NT2/D1 (cell line): ENCODE measurements around the gene LGALS9B.
"Not testable (repeated sequence)": the region's sequence is repeated elsewhere in the genome, so short reads cannot be mapped to it uniquely, and the experiment has no call there.

Source experiments
- DNase-seq: peaks from one replicate; pipeline ENCODE4 v3.0.0-alpha.2; 2011; ENCODE audit warnings: low read depth, low spot score
- H3K27me3 ChIP-seq: 2 replicates; pipeline ENCODE4 v1.6.0; 2011; ENCODE audit warnings: mild to moderate bottlenecking; ENCODE audit not compliant: insufficient read length, insufficient read depth
- H3K36me3 ChIP-seq: 2 replicates; pipeline ENCODE4 v1.6.1; 2011; ENCODE audit warnings: mild to moderate bottlenecking, low read length, mixed read lengths; ENCODE audit not compliant: insufficient read depth, insufficient read length
- H3K4me1 ChIP-seq: 2 replicates; pipeline ENCODE4 v1.5.1; 2011; ENCODE audit not compliant: insufficient read depth, insufficient read length
- H3K4me3 ChIP-seq: 2 replicates; pipeline ENCODE4 v1.5.1; 2011; ENCODE audit warnings: low read depth; ENCODE audit not compliant: insufficient read length
- H3K9ac ChIP-seq: 2 replicates; pipeline ENCODE4 v1.6.0; 2011; ENCODE audit warnings: low read depth; ENCODE audit not compliant: insufficient read length
- H3K9me3 ChIP-seq: 2 replicates; pipeline ENCODE4 v1.5.1; 2011; ENCODE audit warnings: mild to moderate bottlenecking, low read length; ENCODE audit not compliant: insufficient read depth

Gene LGALS9B

DNA sequence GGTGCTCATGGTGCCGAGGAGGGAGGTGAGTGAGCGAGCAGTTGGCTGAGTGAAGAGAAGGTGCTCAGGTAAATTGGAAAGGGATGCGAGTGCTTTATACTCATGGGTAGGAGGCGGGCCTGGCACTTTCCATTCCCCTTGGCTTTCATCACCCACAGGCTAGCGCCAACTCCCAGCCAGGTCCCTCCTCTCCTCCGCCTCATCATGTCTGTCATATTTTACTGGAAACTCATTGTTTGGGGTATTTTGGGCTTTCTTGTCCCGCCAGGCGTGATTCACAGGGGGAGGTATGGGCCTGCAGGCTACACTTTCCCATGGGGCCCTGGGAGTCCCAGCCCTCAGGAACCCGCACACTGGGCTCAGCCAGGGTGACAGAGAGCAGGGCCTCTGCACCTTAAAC lies 26.8 kb upstream of the LGALS9B start:
- not testable (repeated sequence) for H3K9ac ChIP-seq, H3K4me1 ChIP-seq, H3K27me3 ChIP-seq, H3K9me3 ChIP-seq, H3K36me3 ChIP-seq, DNase-seq, H3K4me3 ChIP-seq

DNA sequence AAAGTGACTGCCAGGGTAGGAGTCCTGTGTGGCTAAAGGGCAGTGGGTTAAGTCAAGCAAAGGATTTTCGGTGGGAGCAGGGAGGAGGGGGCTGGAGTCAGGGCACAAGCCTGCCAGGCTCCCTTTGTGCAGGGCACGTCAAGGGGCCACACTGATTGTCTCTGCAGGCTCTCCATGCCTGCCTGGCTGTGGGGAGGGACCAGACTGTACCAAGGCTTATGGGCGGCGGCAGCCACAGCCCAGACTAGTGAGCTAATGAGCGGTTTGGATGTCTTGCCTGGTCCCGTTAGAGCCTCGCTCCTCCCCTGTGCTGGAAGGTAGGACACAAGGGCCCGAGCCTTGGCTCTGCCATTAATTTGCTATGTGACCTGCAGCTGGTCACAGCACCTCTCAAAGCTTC lies 25.6 kb upstream of the LGALS9B start:
- DNase-seq, H3K9ac ChIP-seq, H3K4me3 ChIP-seq: not testable (repeated sequence)

DNA sequence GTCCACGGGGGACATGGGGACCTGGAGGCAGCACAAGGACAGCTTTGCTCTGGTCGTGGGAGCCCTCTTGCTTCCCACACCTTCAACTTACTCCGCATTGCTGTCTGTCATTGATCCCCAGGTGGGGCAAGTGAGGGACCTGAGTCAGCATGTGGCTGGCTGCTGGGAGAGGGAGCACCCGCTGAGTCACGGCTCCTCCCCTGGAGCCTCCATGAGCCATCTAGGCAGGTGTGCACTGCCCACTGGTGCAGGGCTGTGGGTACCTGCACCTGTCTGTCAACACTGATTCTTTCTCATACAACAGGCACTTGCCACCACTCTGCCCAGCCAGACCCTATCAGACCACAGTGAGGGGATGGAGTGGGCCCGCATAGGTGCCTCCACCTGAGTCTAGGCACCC lies 24.8 kb upstream of the LGALS9B start:
- H3K27me3 ChIP-seq, H3K4me1 ChIP-seq, H3K9me3 ChIP-seq, H3K9ac ChIP-seq, DNase-seq, H3K4me3 ChIP-seq, H3K36me3 ChIP-seq: not testable (repeated sequence)

More for the DNA sequence above, 25.6 kb upstream of the LGALS9B start:
- H3K4me1 ChIP-seq, H3K27me3 ChIP-seq, H3K36me3 ChIP-seq, H3K9me3 ChIP-seq: not testable (repeated sequence)

- not testable (repeated sequence) for H3K4me3 ChIP-seq, H3K36me3 ChIP-seq, H3K4me1 ChIP-seq, H3K9me3 ChIP-seq, H3K9ac ChIP-seq, H3K27me3 ChIP-seq
- peak; percentile 6 for DNase-seq
Measured at GRCh38 chr17:20484930-20485329, 17.6 kb upstream of the LGALS9B start.

DNA sequence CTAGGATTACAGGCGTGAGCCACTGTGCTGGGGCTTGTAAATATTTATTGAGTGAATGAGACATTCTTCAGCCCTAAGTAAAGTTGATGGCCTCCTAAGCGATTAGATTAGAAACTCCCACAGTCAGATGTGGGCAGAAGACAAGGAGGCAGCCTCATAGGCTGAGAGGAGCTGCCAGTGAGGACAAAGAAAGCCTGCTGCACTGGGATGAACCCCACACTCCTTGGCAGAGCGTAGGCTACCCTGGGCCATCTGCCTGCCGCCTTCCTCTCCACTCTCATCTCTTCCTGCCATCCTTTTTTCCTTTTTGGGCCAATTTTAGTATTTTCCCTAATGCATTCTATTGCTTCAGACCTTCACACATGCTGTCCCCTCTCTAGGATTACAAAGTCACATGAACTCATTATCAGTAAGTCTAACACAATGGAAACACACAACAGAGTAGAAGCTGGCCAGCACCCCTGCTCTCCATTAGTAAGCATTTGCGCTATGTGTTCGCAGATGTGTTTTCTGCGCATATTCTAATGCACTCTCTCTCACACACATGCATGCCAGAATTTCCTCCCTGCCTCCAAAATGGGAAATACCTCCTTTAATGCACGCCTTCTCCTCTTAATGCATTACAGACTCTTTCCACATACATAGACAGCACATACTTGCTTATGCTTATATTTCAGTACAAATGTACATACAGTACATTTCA lies 12.7 kb upstream of the LGALS9B start:
- H3K9me3 ChIP-seq, DNase-seq: not testable (repeated sequence)

DNA sequence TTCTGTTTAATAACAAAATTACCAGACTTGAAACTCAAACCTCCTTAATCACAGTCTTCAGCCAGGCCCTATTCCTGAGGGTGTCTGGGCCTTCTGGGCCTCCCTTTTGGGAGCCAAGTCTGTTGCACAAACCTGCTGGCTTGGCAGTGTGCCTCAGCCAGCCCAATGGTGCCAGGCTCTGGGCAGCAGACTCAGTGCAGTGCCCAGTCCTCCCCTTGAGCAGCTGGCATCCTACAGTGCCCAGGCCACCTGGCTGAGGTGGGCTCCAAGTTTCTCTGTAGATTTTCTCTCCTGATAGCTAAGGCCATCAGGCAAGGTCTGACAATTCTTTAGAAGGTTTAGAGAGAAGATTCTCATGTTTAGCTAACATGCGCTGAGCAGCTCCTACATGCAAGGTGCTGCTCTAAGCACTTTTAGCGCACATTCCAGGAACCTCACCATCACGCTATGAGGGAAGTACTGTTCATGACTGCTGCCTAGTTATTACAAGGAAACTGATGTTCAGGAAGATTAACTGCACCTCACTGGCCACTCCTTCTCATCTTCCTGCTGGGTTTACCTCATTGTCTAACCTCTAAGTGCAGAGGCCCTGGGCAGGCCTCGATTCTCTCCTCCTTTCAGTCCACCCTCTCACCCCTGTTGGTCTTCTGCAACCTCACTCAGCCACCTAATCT lies 10.2 kb upstream of the LGALS9B start:
- not testable (repeated sequence) for H3K4me3 ChIP-seq, H3K9ac ChIP-seq, H3K36me3 ChIP-seq, DNase-seq, H3K27me3 ChIP-seq, H3K9me3 ChIP-seq, H3K4me1 ChIP-seq

More for the DNA sequence above, 12.7 kb upstream of the LGALS9B start:
- not testable (repeated sequence) for H3K9ac ChIP-seq, H3K4me1 ChIP-seq, H3K36me3 ChIP-seq, H3K4me3 ChIP-seq, H3K27me3 ChIP-seq

- H3K36me3 ChIP-seq, H3K9me3 ChIP-seq, DNase-seq, H3K27me3 ChIP-seq, H3K4me3 ChIP-seq, H3K9ac ChIP-seq, H3K4me1 ChIP-seq: not testable (repeated sequence)
Measured at GRCh38 chr17:20475137-20475831, 7.9 kb upstream of the LGALS9B start.

DNA sequence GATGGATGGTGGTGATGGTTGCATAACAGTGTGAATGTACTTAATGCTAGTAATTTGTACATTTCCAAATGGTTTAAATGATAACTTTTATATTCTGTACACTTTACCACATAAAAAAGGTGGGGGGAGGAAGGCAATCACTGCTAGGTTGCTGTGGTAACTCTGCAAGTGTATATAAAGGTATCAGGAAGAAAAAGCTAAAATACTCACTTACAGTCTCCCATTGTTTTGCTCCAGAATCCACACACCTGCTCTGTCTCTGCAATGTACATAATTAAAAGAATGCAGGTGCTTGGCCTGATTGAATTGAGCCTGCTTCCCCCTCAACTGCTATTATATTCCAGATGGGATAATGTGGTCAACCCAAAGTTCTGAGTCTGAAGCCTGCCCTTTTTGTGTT lies 6.7 kb upstream of the LGALS9B start:
- not testable (repeated sequence) for H3K27me3 ChIP-seq, H3K4me1 ChIP-seq, DNase-seq, H3K4me3 ChIP-seq, H3K36me3 ChIP-seq, H3K9me3 ChIP-seq, H3K9ac ChIP-seq

- H3K36me3 ChIP-seq, DNase-seq, H3K9ac ChIP-seq, H3K4me3 ChIP-seq, H3K9me3 ChIP-seq, H3K27me3 ChIP-seq, H3K4me1 ChIP-seq: not testable (repeated sequence)
Measured at GRCh38 chr17:20469946-20470345, 2.6 kb upstream of the LGALS9B start.

DNA sequence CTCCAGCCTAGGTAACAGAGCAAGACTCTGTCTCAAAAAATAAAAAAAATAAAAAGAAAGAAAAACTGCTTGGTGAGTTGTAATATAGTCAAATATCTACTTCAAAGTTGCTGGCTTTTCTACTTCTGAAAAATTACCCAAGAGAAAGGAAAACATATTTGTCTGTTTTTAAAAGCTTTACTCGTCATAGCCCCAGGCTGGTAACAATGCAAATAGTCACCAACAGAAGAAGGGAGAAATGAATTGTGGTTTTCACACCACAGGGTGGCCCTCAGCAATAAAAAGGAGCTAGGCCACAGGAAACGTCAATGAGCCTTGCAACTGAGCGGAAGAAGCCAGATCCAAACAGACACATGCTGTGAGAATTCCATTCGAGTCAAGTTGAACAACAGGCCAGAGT lies 1.8 kb upstream of the LGALS9B start:
- H3K9me3 ChIP-seq, H3K36me3 ChIP-seq, H3K4me3 ChIP-seq, DNase-seq, H3K9ac ChIP-seq, H3K27me3 ChIP-seq, H3K4me1 ChIP-seq: not testable (repeated sequence)

DNA sequence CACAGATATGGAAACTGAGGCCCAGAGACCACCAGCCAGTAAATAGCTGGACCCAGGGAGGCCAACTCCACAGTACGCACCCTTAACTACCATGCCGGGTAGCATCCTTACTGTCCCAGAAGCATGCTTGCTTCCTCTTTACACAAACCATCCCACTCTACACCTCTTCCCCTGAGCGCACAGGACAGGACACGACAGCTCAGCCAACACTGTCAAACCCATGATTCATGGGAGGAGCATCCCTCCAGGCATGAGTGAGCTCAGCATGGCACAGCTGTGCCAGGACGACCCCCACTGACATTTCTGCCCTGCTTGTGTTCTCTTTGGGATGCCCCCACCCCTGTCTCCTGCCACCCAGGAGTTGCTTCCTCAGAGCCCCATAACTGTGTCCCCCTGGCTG lies 340 bp downstream of the LGALS9B start:
- not testable (repeated sequence) for H3K4me3 ChIP-seq

GRCh38 chr17:20466553-20466952 lies 786 bp downstream of the LGALS9B start:
- DNase-seq, H3K27me3 ChIP-seq: not testable (repeated sequence)

More for the DNA sequence above, 340 bp downstream of the LGALS9B start:
- H3K9ac ChIP-seq, H3K9me3 ChIP-seq, H3K36me3 ChIP-seq, H3K4me1 ChIP-seq, DNase-seq, H3K27me3 ChIP-seq: not testable (repeated sequence)

More at GRCh38 chr17:20466553-20466952, 786 bp downstream of the LGALS9B start:
- not testable (repeated sequence) for H3K4me3 ChIP-seq, H3K9me3 ChIP-seq, H3K4me1 ChIP-seq, H3K9ac ChIP-seq, H3K36me3 ChIP-seq
